HTR-8/SVneo (cell line): ENCODE measurements around the gene KCTD13.
"Not testable (repeated sequence)": the region's sequence is repeated elsewhere in the genome, so short reads cannot be mapped to it uniquely, and the experiment has no call there.

Experiments
- DNase-seq: peaks from one replicate; pipeline ENCODE4 v3.0.0; 2011; ENCODE audit warnings: low spot score, mixed read lengths; ENCODE audit not compliant: insufficient read length
- FAIRE-seq: peaks from 2 replicates; lab custom pipeline; 2011; peaks lifted over from hg19 to GRCh38; lab: Jason Lieb, UNC

The KCTD13 gene

GRCh38 chr16:29947897-29948296, 21.9 kb upstream of the KCTD13 start:
- no peak for FAIRE-seq
- DNase-seq = no peak

GRCh38 chr16:29943846-29944799, 18.1 kb upstream of the KCTD13 start:
- peak; percentile 94 for DNase-seq
- peak; percentile 16 for FAIRE-seq

DNA sequence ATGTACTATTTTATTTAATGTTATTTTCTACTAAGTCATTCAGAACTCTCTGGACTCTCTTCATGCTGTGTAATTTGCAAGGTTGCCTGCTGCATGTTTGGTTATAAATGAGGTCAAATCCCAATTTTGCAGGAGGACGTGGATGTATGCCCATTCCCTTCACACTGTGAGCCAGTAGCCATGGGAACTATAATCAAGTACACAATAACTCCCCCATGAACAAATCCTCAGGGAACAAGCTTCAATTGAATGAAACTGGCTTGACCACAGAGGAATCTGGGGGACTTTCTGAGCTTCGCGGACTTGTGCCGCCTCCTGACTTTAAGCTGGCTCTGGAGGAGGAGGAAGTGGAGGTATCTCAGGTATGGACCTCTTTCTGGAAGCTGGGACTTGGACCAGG, 14.6 kb upstream of the KCTD13 start:
- no peak for DNase-seq
- FAIRE-seq = no peak

DNA sequence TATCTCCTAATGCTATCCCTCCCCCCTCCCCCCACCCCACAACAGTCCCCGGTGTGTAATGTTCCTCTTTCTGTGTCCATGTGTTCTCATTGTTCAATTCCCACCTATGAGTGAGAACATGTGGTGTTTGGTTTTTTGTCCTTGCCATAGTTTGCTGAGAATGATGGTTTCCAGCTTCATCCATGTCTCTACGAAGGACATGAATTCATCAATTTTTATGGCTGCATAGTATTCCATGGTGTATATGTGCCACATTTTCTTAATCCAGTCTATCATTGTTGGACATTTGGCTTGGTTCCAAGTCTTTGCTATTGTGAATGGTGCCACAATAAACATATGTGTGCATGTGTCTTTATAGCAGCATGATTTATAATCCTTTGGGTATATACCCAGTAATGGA, 5.7 kb upstream of the KCTD13 start:
- not testable (repeated sequence) for DNase-seq, FAIRE-seq

DNA sequence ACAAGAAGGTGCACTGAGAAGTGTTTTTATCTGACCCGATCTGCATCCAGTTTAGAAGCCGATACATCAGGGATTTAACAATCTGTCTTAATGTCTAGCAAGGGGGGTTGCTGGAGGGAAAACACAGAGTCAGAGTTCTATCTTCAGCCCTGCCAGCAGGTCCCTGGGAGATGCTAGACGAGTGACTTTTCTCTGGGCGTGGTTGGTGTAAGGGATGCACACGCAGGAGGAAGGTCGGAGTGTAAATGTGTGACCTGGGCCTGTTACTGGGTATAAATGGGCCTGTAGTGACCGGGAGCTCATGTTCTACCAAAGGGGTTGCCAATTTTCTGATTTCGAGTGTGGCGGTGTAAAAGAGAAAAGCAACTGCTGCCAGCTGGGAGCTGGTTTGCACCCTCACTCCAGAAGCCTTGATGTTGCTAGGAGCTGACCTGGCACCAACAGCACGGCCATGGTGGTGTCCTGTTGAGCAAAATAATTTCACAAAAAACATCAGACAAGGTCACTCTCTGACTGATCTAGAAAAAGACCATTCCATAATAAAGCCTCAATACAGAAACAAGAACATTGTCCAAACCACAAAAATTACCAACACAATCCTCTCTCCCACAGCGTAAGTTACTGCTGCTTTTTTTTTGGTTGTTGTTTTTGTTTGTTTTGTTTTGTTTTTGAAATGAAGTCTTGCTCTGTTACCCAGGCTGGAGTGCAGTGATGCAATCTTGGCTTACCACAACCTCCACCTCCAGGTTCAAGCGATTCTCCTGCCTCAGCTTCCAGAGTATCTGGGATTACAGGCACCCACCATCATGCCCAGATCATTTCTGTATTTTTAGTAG, 1.3 kb upstream of the KCTD13 start:
- FAIRE-seq (no peak), DNase-seq (no peak)

DNA sequence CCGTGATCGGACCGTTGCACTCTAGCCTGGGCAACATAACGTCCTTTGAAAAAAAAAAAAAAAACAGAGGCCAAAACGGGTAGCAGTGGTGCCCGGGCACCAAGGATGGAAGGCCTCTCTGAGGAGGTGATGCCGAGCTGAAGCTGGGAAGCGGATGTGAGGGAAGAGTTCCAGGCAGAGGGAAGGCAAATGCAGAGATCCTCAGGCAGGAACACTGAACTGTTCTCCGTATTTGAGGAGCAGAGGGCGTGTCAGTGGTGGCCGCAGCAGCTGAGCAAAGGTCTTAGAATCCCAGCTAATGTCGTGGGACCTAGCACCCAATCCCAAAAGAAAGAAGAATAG, 656 bp upstream of the KCTD13 start:
- DNase-seq (no peak), FAIRE-seq (no peak)

GRCh38 chr16:29925105-29925756, 795 bp downstream of the KCTD13 start:
- DNase-seq = no peak
- FAIRE-seq = no peak

GRCh38 chr16:29922986-29923501, 3.0 kb downstream of the KCTD13 start:
- FAIRE-seq = no peak

GRCh38 chr16:29922326-29922725, 3.7 kb downstream of the KCTD13 start:
- DNase-seq = no peak
- FAIRE-seq = no peak

More at GRCh38 chr16:29922986-29923501, 3.0 kb downstream of the KCTD13 start:
- no peak for DNase-seq

DNA sequence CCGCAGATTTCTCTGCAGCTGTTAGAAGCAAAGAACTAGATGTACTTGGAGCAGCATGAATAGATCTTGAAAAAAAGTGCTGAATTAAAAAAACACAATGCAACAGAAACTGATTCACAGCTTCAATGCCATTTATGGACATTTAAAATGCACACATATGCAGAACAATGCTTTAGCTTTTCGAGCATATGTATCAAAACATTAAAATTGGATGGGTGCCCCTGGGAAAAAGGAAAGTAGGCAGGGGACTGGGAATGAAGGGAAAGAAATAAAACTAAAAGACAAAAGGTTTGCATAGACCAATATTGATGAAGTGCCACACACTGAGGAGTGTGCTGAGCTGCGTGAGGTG, 5.0 kb downstream of the KCTD13 start:
- no peak for DNase-seq
- no peak for FAIRE-seq

- no peak for DNase-seq
- no peak for FAIRE-seq
These were observed 5.6 kb downstream of the KCTD13 start for GRCh38 chr16:29920288-29921033.

DNA sequence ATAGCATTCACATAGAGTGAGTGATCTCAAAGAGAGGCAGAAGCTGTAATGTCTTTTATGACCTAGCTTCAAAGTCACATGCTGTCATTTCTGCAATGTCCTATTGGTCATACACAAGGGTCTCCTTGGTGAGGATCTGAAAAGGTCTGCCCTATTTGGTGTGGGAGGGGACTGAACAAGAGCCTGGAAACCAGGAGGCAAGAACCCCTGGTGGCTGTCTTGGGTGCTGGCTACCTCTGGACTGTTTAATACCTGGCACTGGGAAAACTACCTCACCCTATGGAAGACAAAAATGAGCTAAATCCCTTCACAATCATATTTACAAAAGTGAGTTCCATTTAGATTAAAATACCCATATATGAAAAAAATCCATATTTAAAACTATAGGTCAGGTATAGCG, 9.0 kb downstream of the KCTD13 start:
- no peak for FAIRE-seq
- no peak for DNase-seq

DNA sequence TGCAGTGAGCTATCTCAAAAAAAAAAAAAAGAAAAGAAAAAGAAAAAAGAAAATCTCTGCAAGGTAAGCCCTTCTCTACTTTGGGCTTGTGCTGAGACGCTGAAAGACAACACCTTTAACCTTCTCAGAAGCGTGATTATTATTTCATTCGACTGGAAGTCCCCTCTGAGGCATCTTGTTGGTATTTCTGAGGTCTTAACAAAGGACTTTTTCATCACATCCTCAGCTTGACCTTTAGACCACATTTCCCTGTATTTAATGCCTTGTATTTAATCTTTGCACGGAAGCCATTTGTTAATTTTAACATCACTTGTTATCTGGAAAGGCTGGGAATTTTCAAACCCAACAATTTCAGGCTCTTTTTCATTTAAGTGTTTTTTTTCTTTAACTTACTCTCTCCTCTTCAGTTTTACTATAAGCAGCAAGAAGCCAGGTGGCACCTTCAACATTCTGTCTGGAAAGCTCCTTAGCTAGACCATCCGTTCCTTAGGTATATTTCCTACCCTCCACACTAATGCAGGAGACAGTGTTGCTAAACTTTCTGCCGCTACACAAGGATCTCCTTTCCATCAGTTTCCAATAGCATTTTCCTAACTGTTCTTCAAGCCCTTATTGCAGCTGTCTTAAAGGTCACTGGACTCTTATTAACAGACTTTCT, 10.3 kb downstream of the KCTD13 start:
- DNase-seq = no peak

GRCh38 chr16:29913514-29913913, 12.5 kb downstream of the KCTD13 start:
- no peak for DNase-seq
- FAIRE-seq = no peak

More for the DNA sequence above, 10.3 kb downstream of the KCTD13 start:
- FAIRE-seq = no peak

DNA sequence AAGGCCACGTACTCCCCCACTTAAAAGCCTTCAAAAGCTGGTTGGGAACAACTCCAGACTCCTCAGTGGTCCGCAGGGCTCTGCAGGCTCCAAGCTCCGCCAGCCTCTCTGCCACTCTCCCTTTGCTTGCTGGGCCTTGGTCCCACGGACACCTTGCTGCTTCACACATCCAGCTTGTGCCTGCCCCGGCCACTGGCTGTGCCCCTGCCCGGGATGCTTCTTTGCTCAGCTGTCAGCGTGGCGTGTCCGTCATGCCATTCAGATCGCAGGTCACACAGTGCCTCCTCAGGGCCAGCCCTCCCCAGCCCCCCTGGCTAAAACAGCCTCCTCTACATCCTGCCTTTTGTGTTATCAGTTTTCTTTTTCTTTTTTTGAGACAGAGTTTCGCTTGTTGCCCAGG, 13.9 kb downstream of the KCTD13 start:
- DNase-seq (no peak), FAIRE-seq (no peak)

- FAIRE-seq (no peak), DNase-seq (no peak)
These were observed 14.4 kb downstream of the KCTD13 start for GRCh38 chr16:29911676-29912010.

DNA sequence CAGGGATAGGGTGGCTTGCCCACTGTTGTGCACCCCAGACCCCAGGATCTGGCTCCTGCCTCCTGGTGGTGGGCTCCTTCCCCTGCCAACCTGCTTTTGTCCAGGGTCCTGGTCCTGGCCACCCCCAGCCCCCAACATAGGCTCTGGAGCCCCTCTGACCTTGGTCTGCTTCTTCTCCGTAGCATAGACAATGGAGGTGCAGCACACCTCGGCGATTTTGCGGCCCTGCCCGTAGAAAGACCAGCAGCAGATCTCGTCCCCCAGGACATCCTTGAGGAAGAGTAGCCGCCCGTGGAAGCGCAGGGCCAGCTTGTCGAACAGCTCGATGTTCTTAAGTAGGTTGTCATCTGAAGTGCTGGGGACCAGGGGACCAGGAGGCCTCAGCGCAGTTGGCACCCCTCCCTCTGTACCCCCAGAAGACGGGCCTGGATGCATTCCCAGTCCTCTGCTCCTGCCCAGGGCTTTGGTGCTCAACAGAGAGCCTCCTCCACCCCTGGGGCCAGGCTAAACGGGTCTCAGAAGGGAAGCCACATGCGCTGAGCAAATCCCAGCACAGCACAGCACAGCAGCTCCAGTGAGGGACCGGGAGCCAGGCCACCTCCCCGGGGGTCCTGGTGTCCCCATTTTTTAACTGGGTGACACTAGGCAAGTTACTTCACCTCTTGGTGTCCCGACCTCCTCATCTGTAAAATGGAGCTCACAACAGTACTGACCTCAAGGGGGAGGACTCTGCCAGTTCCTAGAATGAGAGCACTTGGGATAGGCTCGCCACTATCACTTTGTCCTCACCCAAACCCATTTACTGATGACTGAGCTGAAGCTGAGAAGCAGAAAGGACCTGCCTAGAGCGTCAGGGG, 15.0 kb downstream of the KCTD13 start:
- DNase-seq = no peak
- no peak for FAIRE-seq

- not testable (repeated sequence) for FAIRE-seq, DNase-seq
These were observed 16.2 kb downstream of the KCTD13 start for GRCh38 chr16:29909851-29910250.

GRCh38 chr16:29909391-29909790, 16.6 kb downstream of the KCTD13 start:
- no peak for FAIRE-seq
- no peak for DNase-seq
